Fibroblast of peridontal ligament (primary cell): ENCODE measurements around the gene CDKN1A.
"Not testable (repeated sequence)": the region's sequence is repeated elsewhere in the genome, so short reads cannot be mapped to it uniquely, and the experiment has no call there.

Experiments used
- DNase-seq: peaks from one replicate; pipeline ENCODE4 v3.0.0-alpha.2; 2010; ENCODE audit errors: extremely low read depth

CDKN1A gene

DNA sequence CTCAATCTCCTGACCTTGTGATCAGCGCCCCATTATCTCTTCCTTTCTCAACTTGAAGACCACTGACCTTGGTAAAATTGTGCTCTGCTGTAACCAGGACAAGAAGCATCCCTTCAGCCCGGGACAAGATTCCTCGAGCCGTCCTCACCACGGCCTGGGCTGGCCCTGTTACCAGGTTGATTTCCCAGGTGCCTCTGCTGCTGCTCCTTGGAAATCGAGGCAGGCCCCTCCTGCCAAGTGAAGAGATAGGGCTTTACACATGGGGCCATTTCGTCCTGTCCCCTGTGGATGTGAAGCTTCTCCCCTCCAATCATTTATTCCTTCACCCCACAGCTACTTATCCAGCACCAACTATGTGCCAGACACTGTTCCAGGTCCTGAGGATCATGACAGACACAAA, 40.6 kb downstream of the CDKN1A start:
- no peak for DNase-seq

DNA sequence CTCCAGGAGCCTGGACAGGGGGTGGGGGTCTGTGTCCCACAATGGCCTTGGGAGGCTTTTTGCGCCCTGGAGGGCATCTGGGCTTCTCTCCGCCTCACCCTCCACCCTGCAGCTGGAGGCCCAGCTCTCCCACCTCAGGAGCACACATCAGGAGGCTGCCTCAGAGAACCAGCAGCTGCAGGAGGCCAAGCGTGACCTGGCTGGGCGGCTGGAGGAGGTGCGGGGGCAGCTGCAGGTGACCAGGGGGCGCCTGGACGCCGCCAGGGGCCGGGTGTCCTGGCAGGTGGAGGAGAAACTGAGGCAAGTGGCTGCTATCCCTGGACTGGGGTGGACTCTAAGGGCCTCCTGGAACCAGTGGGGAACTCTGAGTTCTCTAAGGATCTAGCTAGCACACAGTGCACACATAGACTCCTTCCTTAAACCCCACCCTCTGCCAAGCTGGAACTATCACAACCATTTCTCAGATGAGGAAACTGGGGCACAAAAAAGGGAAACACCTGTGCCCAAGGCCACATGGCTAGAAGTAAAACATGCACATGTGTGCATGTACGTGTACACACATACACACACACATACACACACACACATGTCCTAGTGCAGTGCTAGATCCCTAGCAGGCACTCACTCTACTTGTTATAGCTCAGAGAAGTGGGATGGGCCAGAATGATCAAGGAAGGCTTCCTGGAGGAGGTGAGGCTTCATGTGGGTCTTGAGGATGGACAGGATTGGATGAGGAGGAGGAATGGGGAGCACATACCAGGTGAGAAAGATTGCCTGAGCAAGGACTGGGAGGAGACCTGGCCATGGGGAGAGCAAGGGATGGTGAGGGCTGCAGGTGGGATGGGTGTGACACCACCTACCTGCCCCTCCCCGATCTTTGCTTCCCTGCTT, 42.0 kb downstream of the CDKN1A start:
- DNase-seq = no peak

DNA sequence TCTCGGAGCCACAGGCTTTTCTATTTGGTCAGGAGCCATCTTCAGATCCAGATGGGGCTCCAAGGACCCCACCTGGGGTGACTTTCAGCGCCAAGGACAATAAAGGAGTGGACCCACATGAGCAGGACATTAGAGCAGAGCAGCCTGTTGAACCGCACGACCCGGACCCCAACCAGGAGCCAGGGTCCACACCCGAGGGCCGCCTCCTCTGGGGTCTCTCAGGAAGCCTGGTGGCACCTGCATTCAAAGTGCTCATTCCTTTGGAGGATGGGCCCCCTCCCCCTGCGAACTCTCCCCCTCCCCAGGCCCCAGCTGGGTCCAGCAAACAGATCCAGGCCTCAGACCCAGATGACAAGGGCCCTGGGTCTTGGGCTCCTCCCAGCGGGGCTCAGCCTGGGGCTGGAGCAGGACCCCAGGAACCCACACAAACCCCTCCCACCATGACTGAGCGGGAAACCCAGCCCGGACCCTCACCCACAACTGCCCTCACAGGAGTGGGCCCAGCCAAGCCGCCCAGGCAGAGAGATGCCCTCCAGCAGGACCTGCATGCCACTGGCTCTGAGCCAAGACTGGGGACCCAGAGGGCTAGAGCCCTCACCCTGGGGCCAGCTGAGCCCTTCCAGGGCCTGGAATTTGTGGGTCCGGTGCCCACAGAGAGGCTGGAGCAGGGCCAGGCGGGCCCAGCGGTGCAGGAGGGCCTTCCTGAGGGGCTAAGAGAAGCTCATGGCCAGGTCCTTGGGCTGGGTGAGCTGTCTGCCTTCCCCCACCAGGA, 43.0 kb downstream of the CDKN1A start:
- DNase-seq = no peak

DNA sequence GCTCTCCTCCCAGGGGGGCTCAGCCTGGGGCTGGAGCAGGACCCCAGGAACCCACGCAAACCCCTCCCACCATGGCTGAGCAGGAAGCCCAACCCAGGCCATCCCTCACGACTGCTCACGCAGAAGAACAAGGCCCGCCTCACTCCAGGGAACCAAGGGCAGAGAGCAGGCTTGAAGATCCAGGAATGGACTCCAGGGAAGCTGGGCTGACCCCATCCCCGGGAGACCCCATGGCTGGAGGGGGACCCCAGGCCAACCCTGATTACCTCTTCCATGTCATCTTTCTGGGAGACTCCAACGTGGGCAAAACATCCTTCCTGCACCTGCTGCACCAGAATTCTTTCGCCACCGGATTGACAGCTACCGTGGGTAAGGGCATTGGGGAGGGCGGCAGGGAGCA, 43.9 kb downstream of the CDKN1A start:
- no peak for DNase-seq

DNA sequence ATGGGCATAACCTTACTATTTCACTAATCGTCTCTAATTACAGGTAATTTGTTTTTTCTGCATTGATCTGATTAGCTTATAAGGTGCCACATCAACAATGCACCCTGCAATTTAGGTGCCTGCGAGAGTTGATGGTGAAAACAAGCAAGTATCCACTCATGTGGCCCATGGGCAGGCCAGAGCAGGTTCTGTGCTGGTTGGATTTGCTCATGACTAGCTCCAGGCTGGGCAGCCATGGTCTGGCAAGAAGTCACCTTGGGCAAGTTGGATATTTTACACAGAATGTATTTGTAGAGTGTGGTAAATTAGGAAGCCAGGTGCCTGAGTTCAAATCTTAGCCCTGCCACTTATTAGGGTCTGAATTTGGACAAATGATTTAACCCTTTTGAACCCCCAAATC, 44.4 kb downstream of the CDKN1A start:
- DNase-seq = no peak

DNA sequence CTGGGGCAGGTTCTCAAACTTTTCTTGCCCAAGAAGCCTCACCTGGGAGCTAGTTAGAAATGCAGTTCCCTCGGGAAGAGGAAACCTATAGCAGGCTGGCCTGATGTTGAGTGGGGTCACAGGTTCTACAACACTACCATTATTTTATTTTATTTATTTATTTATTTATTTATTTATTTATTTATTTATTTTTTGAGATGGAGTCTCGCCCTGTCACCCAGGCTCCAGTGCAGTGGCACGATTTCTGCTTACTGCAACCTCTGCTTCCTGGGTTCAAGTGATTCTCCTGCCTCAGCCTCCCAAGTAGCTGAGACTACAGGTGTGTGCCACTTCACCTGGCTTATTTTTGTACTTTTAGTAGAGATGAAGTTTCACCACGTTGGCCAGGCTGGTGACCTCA, 45.5 kb downstream of the CDKN1A start:
- not testable (repeated sequence) for DNase-seq

DNA sequence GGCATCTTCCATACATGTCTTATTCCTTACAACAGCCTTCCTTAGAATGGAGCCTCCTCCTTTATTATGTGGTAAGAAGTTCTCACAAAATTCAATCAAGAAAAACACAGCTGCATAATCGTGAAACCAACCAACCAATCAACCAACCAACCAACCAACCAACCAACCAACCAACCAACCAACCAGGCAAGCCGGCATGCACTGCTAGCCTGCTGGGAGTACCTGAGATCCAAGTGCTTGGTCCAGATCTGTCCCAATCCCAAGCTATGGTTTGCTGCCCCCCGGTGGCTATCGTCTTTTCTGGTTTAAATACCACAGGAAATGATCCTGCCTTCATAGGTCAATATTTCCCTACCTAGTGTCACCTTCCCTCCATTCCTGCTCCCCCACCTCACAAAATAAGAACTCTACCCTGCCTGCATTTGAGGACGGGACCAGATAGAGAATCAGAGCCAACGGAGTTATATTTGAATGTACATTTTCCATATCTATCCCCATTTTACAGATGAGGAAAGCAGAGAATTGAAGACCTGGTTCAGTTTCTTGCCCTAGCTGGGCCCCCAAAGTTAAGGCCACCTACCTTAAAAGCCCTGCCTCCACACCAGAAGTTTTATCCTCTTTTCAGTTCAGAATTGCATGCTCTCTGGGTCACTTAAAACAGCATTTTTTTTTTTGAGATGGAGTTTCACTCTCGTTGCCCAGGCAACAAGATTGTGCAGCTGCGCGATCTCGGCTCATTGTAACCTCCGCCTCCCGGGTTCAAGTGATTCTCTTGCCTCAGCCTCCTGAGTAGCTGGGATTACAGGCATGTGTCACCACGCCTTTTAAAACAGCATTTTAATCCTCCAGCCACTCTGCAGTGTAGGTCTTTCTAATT, 46.2 kb downstream of the CDKN1A start:
- peak; percentile 70 for DNase-seq

DNA sequence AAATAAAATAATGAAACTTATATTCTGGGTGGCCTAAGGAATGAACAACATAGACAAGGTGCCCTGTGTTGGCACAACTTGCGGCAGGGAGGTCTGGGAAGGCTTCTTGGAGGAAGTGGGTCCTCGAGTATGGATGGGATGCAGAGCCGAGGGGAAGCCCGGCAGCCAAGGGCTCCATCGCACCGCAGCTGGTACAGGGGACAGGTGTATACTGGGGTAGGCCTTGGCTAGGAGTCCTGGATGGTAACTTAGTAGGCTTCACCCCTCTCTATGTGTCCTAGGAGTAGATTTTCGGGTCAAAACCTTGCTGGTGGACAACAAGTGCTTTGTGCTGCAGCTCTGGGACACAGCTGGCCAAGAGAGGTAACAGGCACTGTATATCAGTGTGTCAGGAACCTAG, 47.1 kb downstream of the CDKN1A start:
- DNase-seq = no peak

DNA sequence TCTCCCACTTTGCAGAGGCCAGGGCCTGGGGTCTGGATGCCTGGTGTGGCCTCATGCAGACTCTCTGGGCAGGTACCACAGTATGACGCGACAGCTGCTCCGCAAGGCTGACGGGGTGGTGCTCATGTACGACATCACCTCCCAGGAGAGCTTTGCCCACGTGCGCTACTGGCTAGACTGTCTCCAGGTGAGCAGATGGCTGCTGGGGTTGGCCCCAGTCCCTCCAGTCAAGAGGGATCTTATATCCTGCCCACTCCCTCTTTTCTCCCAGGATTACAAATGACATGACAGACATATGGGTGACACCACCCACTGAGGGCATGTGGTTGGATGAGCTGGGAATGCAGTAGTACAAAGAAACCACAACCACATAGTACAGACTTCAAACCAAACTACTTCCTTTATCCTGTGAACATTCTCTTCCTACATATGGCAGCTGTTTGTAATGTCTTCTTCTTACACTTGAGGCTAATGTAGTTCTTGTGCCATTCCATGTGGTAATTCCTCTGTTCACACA, 49.0 kb downstream of the CDKN1A start:
- no peak for DNase-seq

DNA sequence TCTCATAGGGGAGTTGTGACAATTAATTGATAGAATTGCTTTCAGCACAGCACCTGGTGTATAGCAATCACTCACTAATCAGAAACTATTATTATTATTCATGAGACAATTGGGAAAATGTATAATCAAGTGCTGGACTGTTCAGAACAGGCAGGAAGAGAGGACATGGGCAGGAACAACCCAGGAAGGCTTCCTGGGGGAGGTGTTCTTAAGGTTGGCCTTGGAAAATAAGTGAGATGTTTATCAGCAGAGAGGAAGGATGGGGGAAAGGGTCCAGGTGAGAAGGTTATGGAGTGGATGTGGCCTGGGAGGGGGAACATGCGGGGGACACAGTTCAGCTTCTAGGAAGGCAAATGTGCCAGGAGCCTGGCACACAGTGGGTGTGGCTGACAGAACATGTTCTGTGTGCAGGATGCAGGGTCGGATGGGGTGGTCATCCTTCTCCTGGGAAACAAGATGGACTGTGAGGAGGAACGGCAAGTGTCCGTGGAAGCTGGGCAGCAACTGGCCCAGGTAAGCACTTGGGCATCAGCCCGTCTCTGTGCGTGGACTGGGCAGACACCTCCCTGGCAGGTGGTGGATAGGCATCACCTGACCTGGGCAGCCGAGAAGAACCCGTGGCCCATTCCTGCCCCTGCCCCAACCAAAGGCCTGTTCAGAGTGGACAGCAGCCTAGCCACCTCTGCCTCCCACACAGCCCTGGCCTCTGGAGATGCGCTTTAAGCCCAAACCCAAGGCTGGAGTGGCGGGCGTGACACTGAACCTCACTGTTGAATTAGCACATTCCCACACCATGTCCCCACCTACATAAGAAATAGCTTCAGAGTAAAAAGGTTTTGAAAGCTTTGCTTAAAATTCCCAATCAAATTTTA, 50.0 kb downstream of the CDKN1A start:
- no peak for DNase-seq

DNA sequence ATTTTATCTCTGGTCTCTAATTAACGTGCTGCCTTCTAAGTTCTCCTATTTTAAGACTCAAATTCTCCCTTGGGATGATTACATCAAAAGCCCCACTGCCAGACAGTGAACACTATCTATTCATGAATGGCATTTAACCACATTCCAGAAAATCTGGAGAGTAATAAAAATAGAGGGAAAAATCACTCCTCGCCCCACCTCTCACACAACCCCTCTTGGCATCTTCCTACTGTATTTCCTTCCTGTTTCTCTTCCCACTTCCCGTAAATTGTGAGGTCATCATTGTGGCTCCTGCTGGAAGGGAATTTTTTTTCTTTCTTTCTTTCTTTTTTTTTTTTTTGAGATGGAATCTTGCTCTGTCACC, 50.6 kb downstream of the CDKN1A start:
- DNase-seq = peak; percentile 39

DNA sequence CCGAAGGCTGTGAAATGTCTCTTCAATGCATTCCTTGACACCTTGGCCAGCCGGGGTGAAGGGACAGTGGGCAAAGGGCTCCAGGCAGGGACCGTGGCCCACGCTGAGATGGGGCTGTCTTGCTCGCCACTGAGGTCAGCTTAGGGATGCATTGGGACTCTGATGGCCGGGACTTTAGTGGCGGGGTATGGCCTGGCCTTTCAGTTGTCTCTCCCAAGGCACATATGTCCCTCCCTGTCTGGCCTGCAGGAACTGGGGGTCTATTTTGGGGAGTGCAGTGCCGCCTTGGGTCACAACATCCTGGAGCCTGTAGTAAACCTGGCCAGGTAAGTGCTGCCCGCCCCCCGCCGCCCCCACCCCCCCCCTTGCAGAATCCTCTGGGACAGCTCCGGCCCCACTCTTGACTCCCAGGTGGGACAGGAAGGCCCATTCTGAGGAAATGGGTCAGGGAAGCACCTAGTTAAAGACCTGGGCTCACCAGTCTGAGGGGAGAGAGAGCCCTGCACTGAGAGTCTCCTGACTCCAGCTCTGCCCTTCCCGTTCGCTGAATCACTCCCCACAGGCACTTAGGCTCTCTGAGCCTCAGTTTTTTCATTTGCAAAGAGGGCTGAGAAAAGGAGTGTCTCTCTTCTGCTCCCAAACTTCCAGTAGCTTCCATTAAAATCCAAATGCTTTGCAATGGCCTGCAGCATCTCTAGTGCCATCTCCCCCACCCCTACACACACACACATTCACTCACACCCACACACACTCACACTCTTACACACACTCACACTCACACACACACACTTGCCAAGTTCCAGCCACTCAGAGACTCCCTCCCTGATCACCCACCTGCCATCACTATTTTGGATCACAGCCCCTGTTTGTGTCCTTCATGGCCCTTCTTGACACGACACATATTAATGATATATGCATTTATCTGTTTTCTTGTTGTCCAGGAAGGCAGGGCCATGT, 52.2 kb downstream of the CDKN1A start:
- no peak for DNase-seq

DNA sequence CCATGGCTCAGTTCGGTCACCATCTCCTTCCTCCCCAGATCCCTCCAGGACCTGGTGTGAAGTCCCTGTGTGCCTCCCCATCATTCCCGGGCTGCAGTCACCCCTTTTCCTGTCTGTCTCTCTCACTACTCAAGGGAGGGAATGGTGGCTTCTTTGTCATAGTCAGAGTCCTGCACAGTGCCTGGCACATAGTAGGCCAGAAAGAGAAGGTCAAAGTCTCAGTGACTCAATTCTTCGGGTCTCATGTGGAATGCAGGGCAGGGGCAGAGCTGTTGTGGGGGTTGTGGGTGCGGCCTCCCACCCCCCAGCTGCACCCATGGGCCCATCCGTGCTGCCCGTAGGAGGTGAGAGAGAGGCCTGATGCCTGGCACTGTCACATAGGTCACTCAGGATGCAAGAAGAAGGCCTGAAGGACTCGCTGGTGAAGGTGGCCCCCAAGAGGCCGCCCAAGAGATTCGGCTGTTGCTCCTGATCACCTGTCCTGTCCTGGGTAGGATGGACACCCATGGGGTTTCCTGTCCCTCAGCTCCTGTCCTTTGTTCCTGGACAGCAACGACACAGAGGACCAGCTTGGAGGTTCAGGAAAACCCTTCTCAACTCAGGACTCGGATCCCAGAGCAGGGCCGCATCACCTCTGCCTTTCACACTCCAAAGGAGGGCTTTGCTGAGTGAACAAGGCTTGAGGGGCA, 53.3 kb downstream of the CDKN1A start:
- no peak for DNase-seq

DNA sequence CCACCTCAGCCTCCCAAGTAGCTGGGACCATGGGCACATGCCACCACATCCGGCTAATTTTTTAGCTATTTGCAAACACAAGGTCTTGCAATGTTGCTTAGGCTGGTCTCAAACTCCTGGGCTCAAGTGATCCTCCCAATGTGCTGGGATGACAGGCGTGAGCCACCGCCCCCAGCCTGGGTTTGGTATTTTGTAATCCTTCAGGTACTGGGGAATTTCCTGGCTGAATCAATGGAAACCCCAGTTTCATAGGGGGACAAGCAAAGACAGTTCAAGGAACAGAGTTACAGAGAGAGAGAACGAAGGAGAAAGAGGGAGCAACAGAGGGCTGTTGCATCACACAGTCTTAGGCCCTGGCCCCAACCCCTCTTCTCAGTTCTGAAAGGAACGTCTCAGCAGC, 54.8 kb downstream of the CDKN1A start:
- DNase-seq = no peak

DNA sequence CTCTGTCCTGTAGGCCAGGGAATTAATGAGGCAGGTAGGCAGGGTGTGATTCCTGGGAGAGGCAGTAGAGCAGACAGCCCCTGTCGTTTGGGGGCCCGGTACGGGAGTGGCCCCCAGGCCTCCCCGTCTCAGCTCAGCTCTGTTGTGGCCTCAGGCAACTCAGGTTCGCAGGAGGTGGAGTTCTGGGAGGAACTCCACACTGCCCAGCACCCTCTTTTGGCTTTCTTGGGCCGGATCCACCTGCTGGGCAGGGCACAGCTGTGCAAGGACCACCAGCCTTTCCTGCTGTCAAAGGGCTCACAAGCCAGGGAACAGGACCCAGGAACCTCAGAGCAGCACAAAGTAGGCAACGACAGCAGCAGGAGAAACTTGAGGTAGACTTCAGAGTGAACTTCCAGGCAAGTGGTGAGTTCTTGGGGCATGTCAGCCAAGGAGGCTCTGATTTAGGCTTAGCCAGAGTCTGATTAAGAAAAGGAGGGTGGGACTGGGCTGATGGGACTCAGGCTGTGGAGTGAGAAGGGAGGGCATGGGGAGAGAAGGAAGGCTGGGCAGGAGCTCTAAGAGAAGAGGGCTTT, 56.1 kb downstream of the CDKN1A start:
- DNase-seq = no peak

DNA sequence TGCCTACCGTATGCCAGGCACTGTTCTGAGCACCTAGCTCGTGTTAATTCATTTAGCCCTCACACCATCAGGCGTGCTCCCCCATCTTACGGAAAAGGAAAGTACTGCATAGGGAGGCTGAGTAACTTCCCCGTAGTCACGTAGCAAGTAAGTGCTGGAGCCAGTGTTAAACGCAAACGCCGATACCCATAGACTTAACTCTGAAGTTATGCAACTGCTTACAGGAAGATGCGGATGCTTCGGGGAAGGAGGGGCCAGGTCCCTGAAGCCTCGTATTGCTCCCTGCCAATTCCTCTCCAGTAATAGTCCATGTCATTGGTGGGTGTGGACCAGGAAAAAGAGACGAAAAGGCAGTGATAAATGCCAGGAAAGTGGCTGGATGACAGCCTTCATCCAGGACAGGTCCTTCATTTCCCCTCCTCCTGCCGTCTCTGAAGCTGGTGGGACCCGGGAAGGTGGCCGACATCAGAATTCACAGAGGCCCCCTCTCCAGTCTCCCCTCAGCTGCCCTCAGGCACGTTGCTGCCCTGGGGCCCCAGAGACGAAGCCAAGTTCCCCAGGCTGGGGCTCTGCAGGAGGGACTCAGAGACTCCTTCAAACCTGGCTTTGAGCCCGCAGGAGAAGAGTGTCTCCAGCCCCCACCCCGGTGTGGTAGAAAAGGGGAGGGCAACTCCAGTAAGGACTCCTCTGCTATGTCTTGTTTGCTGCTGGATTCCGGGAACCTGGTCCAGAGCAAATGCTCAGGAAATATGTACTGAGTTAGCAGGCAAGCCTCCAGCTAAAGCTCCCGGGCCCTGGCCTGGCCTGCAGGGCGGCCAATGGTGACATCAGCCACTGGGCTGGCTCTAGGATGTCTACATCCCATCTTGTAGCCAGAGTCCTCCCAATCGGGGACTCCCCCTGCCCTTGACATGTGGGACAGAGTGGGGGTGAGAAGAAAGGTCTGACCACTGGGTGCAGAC, 56.9 kb downstream of the CDKN1A start:
- DNase-seq = peak; percentile 84
